ENCODE measurements around the gene ADAMTS12. TPM values are rescaled to one million over a fixed set of nuclear protein-coding genes. Genes with fewer than 3 reads are reported as not detected.

Gene ADAMTS12
- total and polyA plus RNA-seq, 2 of the 8 experiments (the other 6 are each of a cell fraction or from before 2014, with no cell fraction given): 6.4 to 12.8 TPM

DNA sequence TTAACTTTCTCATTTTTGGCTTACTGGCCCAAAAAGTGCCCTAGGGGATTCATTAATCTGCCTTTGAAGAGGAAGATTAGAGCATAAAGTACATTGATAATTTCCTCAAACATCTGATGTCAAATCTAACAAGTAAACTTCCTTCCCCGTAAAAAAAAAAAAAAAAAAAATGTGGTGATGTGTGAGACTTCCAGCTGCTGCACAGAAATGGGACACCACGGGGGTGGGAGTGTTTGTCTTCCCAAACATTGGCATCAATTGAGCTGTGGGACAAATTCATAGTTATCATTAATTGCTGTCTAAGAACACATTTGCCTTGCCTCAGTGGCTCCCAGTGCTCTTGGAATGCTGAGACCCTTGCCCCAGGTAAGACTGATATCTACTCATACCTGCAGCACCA lies 149.6 kb downstream of the ADAMTS12 start:
- Histone ChIP-seq H2BK120ac (replicated peaks; ENCODE audit: low read depth, low read length) (no peak overlapping the region), H3K4me1 (replicated peaks in 1 of 4; ENCODE audit: control insufficient read depth in 3 of 4, insufficient read depth in 4 of 4, low read length in 3 of 4) (0 out of 7 replicates have a peak, but pooled peaks cover 0 to 2% (median under 1%) of the 10 kb centered on the region in 4 experiments), H3K79me2 (ENCODE audit: control insufficient read depth in 1 of 2, insufficient read depth in 2 of 2, low read length in 2 of 2) (no peaks in the 10 kb centered on the region), H2BK12ac (ENCODE audit: low read depth, low read length) (no peak overlapping the region), H4K8ac (ENCODE audit: extremely low read depth, insufficient read depth, low read length) (no peak overlapping the region), H3K18ac (ENCODE audit: extremely low read depth, low read length) (no peak overlapping the region), H3K4ac (replicated peaks; ENCODE audit: insufficient read length, low read depth, low read length) (no peak overlapping the region), H2BK5ac (ENCODE audit: low read depth, low read length) (no peak overlapping the region), H3K4me2 (ENCODE audit: insufficient read depth in 1 of 2, low read depth in 2 of 2, low read length in 2 of 2) (no peak overlapping the region), H2BK15ac (ENCODE audit: low read length) (no peak overlapping the region), H3K23me2 (ENCODE audit: low read depth, low read length) (peaks cover 1% of the 10 kb centered on the region; the same call in 1 of the 2 replicates), H3K27me3 (replicated peaks in 1 of 4; ENCODE audit: control insufficient read depth in 3 of 4, extremely low read depth in 1 of 4, insufficient read depth in 3 of 4, low read length in 3 of 4) (no peaks in the 10 kb centered on the region), H3K23ac (ENCODE audit: insufficient read length) (no peak overlapping the region), H3K36me3 (ENCODE audit: control insufficient read depth in 2 of 4, insufficient read depth in 4 of 4, low read length in 3 of 4) (no peaks in the 10 kb centered on the region), H3K9me3 (ENCODE audit: insufficient read depth in 2 of 2, low read depth in 1 of 2, low read length in 1 of 2) (no peaks in the 10 kb centered on the region), H3K56ac (replicated peaks; ENCODE audit: insufficient read length, low read depth, low read length) (no peak overlapping the region), H3K27ac (ENCODE audit: low read depth, low read length) (no peak overlapping the region), H3K9ac (replicated peaks in 1 of 4; ENCODE audit: extremely low read depth in 1 of 4, low read depth in 3 of 4, low read length in 3 of 4) (no peak overlapping the region), H3K14ac (ENCODE audit: insufficient read length) (no peak overlapping the region), H2AK5ac (ENCODE audit: low read depth, low read length) (no peak overlapping the region), H3K4me3 (ENCODE audit: extremely low read depth in 1 of 4, insufficient read depth in 2 of 4, low read depth in 3 of 4, low read length in 4 of 4) (no peak overlapping the region), H2AFZ (ENCODE audit: low read length) (no peak overlapping the region), H2BK20ac (ENCODE audit: low read length) (no peak overlapping the region), H3K79me1 (ENCODE audit: low read depth, low read length) (no peaks in the 10 kb centered on the region), H4K20me1 (replicated peaks in 1 of 2; ENCODE audit: control insufficient read depth in 1 of 2, insufficient read depth in 2 of 2, low read length in 2 of 2) (peaks cover 0 to 1% of the 10 kb centered on the region in 2 experiments), H4K91ac (replicated peaks; ENCODE audit: insufficient read length, low read length) (no peak overlapping the region), H4K5ac (ENCODE audit: insufficient read length, low read depth, low read length) (no peak overlapping the region)
- ChIA-PET POLR2A (ENCODE audit: partially characterized antibody) (interaction anchor here (1.2 kb wide), 1 partner anchor 9 kb away, joined by 3 read pairs; no protein-coding TSS in a partner anchor), CTCF (ENCODE audit: partially characterized antibody) (interaction anchor here (0.6 to 1.1 kb wide), 2 partner anchors 12 to 115 kb away, joined by 3 to 4 read pairs; no protein-coding TSS in a partner anchor)
- DNase-seq (ENCODE audit: low read depth in 1 of 2, low spot score in 2 of 2): no peak
- 85% methylated on average over 2 of the region's 2 CpGs; no CpG with 5 or more reads in 1 of the 2 experiments for WGBS, 2 experiments (ENCODE audit: extremely low coverage in 1 of 2, insufficient coverage in 1 of 2, insufficient read length in 1 of 2, insufficient replicate concordance in 2 of 2, low coverage in 1 of 2, low lambda C conversion rate in 2 of 2, missing lambda C conversion rate in 1 of 2)
- no peak for TF ChIP-seq RBBP5 (IDR thresholded peaks at IDR 0.05; ENCODE audit: borderline replicate concordance, low read depth, low read length)
- FAIRE-seq: no peak

All from H1 (cell line).